ENCODE results near the gene RNPEPL1. TPM values are rescaled to one million over a fixed set of nuclear protein-coding genes. Genes with fewer than 3 reads are reported as not detected.

The RNPEPL1 gene
- total RNA-seq, 4 donors from 2014 or later: 57.3 to 135 (median 70.2) TPM

- 92% methylated on average over 12 of the region's 12 CpGs for WGBS
- H3K27me3 ChIP-seq: no peaks in the 10 kb centered on the region
Observed at GRCh38 chr2:240563951-240564560, 4.2 kb upstream of the RNPEPL1 start.

GRCh38 chr2:240564561-240565332 lies 3.5 kb upstream of the RNPEPL1 start:
- no peak for TF ChIP-seq POLR2A (IDR thresholded peaks at IDR 0.05; ENCODE audit: low read depth)
- Histone ChIP-seq H3K27me3 (no peaks in the 10 kb centered on the region), H3K4me1 (peaks cover 52 to 73% (median 63%) of the 10 kb centered on the region in 4 donors), H3K9me3 (no peaks in the 10 kb centered on the region), H3K36me3 (peaks cover 0 to 5% (median 2%) of the 10 kb centered on the region in 4 donors), H3K27ac (replicated peaks in 1 of 4) (peak overlapping the region in 3 of 4 donors; percentile 95 to 97 (median 96)), H3K4me3 (no peak overlapping the region)
- 85% methylated on average over 10 of the region's 10 CpGs for WGBS
- DNase-seq (ENCODE audit: extremely low spot score): no peak
- intact Hi-C loops (cut with DNase I): loop anchor here (10.0 kb wide), 1 partner anchor 130 kb away; the partner anchor contains the start of gene GPC1

More at GRCh38 chr2:240563951-240564560, 4.2 kb upstream of the RNPEPL1 start:
- no peak overlapping the region for H3K27ac ChIP-seq (replicated peaks in 1 of 4)
- peaks cover 53 to 73% (median 63%) of the 10 kb centered on the region in 4 donors for H3K4me1 ChIP-seq
- no peaks in the 10 kb centered on the region for H3K9me3 ChIP-seq
- DNase-seq (ENCODE audit: extremely low spot score): no peak
- no peak overlapping the region for H3K4me3 ChIP-seq
- H3K36me3 ChIP-seq: peaks cover 0 to 5% (median 2%) of the 10 kb centered on the region in 4 donors
- TF ChIP-seq POLR2AphosphoS5 (IDR thresholded peaks at IDR 0.05) (no peak), EP300 (IDR thresholded peaks at IDR 0.05) (no peak), CTCF (IDR thresholded peaks at IDR 0.05) (no peak), POLR2A (IDR thresholded peaks at IDR 0.05; ENCODE audit: low read depth) (no peak)
- intact Hi-C loops (cut with DNase I): loop anchor here (10.0 kb wide), 1 partner anchor 129 kb away; the partner anchor contains the start of gene GPC1

- TF ChIP-seq POLR2AphosphoS5 (IDR thresholded peaks at IDR 0.05): peak in 1 of 2 donors; percentile 18
- TF ChIP-seq EP300 (IDR thresholded peaks at IDR 0.05): no peak
- no peak for TF ChIP-seq CTCF (IDR thresholded peaks at IDR 0.05)
- Histone ChIP-seq H3K36me3 (peaks cover 0 to 5% (median 3%) of the 10 kb centered on the region in 4 donors), H3K9me3 (no peaks in the 10 kb centered on the region), H3K27me3 (no peaks in the 10 kb centered on the region), H3K27ac (replicated peaks in 1 of 4) (peak overlapping the region; percentile 94 to 97 (median 96)), H3K4me3 (peak overlapping the region; percentile 81 to 90 (median 87)), H3K4me1 (peaks cover 57 to 75% (median 67%) of the 10 kb centered on the region in 4 donors)
- no peak for DNase-seq (ENCODE audit: extremely low spot score)
- intact Hi-C loops (cut with DNase I): loop anchor here (10.0 kb wide), 1 partner anchor 131 kb away; the partner anchor contains the start of gene GPC1
- WGBS: 61% methylated on average over 22 of the region's 26 CpGs
Observed at GRCh38 chr2:240565333-240566202, 2.7 kb upstream of the RNPEPL1 start.

- Histone ChIP-seq H3K9me3 (no peaks in the 10 kb centered on the region), H3K4me1 (peaks cover 58 to 80% (median 71%) of the 10 kb centered on the region in 4 donors), H3K27ac (replicated peaks in 1 of 4) (peak overlapping the region; percentile 94 to 97 (median 96)), H3K4me3 (peak overlapping the region; percentile 81 to 90 (median 87)), H3K27me3 (no peaks in the 10 kb centered on the region), H3K36me3 (peaks cover 0 to 7% (median 5%) of the 10 kb centered on the region in 4 donors)
- WGBS: 1% methylated on average over 26 of the region's 53 CpGs
- TF ChIP-seq EP300 (IDR thresholded peaks at IDR 0.05) (no peak), CTCF (IDR thresholded peaks at IDR 0.05) (peak in 2 of 3 experiments; percentile 74 to 95), POLR2AphosphoS5 (IDR thresholded peaks at IDR 0.05) (peak; percentile 59 to 79)
- intact Hi-C loops (cut with DNase I): loop anchor here (10.0 kb wide), 1 partner anchor 132 kb away; the partner anchor contains the start of gene GPC1
- DNase-seq (ENCODE audit: extremely low spot score): peak; percentile 97
Observed at GRCh38 chr2:240566203-240567136, 1.8 kb upstream of the RNPEPL1 start.
